Hepatocyte (in vitro differentiated cells): ENCODE results near the gene EPHB1. TPM values are rescaled to one million over a fixed set of nuclear protein-coding genes. Genes with fewer than 3 reads are reported as not detected.

Source experiments
- DNase-seq: peaks from one replicate; pipeline ENCODE4 v3.0.0-alpha.2; 2016; ENCODE audit warnings: low spot score
- H2AFZ ChIP-seq: fragments of 200-600 bp; sonication (generic); 2 replicates; pipeline ENCODE4 v1.6.0; 2016; ENCODE audit warnings: antibody characterized with exemption, mild to moderate bottlenecking
- H3K27ac ChIP-seq: fragments of 200-600 bp; sonication (generic); 2 replicates; pipeline ENCODE4 v1.5.1; 2016; ENCODE audit warnings: mild to moderate bottlenecking
- H3K27me3 ChIP-seq: fragments of 200-600 bp; sonication (generic); 2 replicates; pipeline ENCODE4 v1.6.1; 2016
- H3K36me3 ChIP-seq: fragments of 200-600 bp; sonication (generic); replicated peaks from 2 replicates; pipeline ENCODE4 v1.5.1; 2016; ENCODE audit warnings: low read depth; ENCODE audit not compliant: insufficient read depth
- H3K4me1 ChIP-seq: fragments of 200-600 bp; sonication (generic); 2 replicates; pipeline ENCODE4 v1.5.1; 2016; ENCODE audit warnings: mild to moderate bottlenecking, moderate library complexity; ENCODE audit not compliant: insufficient read depth
- H3K4me2 ChIP-seq: fragments of 200-600 bp; sonication (generic); 2 replicates; pipeline ENCODE4 v1.6.0; 2016
- H3K4me3 ChIP-seq: fragments of 200-600 bp; sonication (generic); 2 replicates; pipeline ENCODE4 v1.5.1; 2016; ENCODE audit warnings: mild to moderate bottlenecking
- H3K79me2 ChIP-seq: fragments of 200-600 bp; sonication (generic); 2 replicates; pipeline ENCODE4 v1.6.0; 2017; ENCODE audit warnings: mild to moderate bottlenecking
- H3K9me2 ChIP-seq: fragments of 200-600 bp; sonication (generic); replicated peaks from 2 replicates; pipeline ENCODE4 v1.6.0; 2017; ENCODE audit warnings: mild to moderate bottlenecking; ENCODE audit not compliant: insufficient read depth
- H3K9me3 ChIP-seq: fragments of 200-600 bp; sonication (generic); 2 replicates; pipeline ENCODE4 v1.5.1; 2016; ENCODE audit warnings: low read depth, mild to moderate bottlenecking
- H4K20me1 ChIP-seq: fragments of 200-600 bp; sonication (generic); 2 replicates; pipeline ENCODE4 v1.6.0; 2016; ENCODE audit warnings: mild to moderate bottlenecking; ENCODE audit not compliant: insufficient read depth, poor library complexity, severe bottlenecking
- CTCF ChIP-seq: fragments of 200-600 bp; sonication (generic); IDR thresholded peaks from 2 replicates; pipeline ENCODE4 v1.5.1; 2016; ENCODE audit warnings: antibody characterized with exemption, mild to moderate bottlenecking; ENCODE audit not compliant: poor library complexity
- EZH2 ChIP-seq: fragments of 200-600 bp; sonication (generic); IDR thresholded peaks from 2 replicates; pipeline ENCODE4 v1.6.1; 2016; ENCODE audit warnings: antibody characterized with exemption, mild to moderate bottlenecking, borderline replicate concordance
- EZH2phosphoT487 ChIP-seq: fragments of 200-600 bp; sonication (generic); IDR thresholded peaks from one replicate; pipeline ENCODE4 v1.6.1; 2018; ENCODE audit warnings: antibody characterized with exemption, mild to moderate bottlenecking, low read depth, moderate library complexity; ENCODE audit not compliant: unreplicated experiment, severe bottlenecking
- WGBS: methylation state at CpG from one replicate; pipeline ENCODE4 v1.1.6; 2016; ENCODE audit warnings: low lambda C conversion rate; ENCODE audit errors: missing lambda C conversion rate; 5-methylcytosine and 5-hydroxymethylcytosine counted together
- polyA plus RNA-seq: library from polyadenylated mRNA; unstranded; fragments of >200 nt; fragmentation: Nextera tagmentation; extraction: Ambion mirVana; gene quantifications from 2 replicates; pipeline ENCODE4 v1.2.1, GENCODE V29; 2016
- total RNA-seq: library from RNA; depleted of rRNA; stranded (reverse); fragments of >200 nt; gene quantifications from 2 replicates; pipeline ENCODE4 v1.2.3, GENCODE V29; 2014

EPHB1 gene
- total and polyA plus RNA-seq, 2 experiments from 2014 or later, result 3.3 to 5.6 TPM

GRCh38 chr3:135155228-135155627 is 360.2 kb downstream of the EPHB1 start:
- TF ChIP-seq EZH2, result no peak
- no peak for TF ChIP-seq EZH2phosphoT487
- TF ChIP-seq CTCF, result no peak
- Histone ChIP-seq H2AFZ (no peak overlapping the region), H3K4me1 (no peaks in the 10 kb centered on the region), H3K27ac (no peak overlapping the region), H3K27me3 (no peaks in the 10 kb centered on the region), H3K4me2 (no peak overlapping the region), H3K36me3 (no peaks in the 10 kb centered on the region), H3K4me3 (no peak overlapping the region), H4K20me1 (no peaks in the 10 kb centered on the region), H3K9me2 (no peaks in the 10 kb centered on the region), H3K9me3 (no peaks in the 10 kb centered on the region), H3K79me2 (no peaks in the 10 kb centered on the region)
- WGBS, result 88% methylated on average over 4 of the region's 4 CpGs
- no peak for DNase-seq

- Histone ChIP-seq H3K27ac (no peak overlapping the region), H3K4me2 (no peak overlapping the region), H4K20me1 (no peaks in the 10 kb centered on the region), H2AFZ (no peak overlapping the region), H3K9me3 (no peaks in the 10 kb centered on the region), H3K36me3 (no peaks in the 10 kb centered on the region), H3K27me3 (no peaks in the 10 kb centered on the region), H3K4me1 (no peaks in the 10 kb centered on the region), H3K9me2 (no peaks in the 10 kb centered on the region), H3K4me3 (no peak overlapping the region), H3K79me2 (no peaks in the 10 kb centered on the region)
- DNase-seq, result no peak
- 75% methylated on average over 5 of the region's 5 CpGs for WGBS
- no peak for TF ChIP-seq EZH2
- TF ChIP-seq CTCF, result no peak
- TF ChIP-seq EZH2phosphoT487, result no peak
Measured at GRCh38 chr3:135155791-135156190, 360.7 kb downstream of the EPHB1 start.

- Histone ChIP-seq H3K9me3 (no peaks in the 10 kb centered on the region), H3K9me2 (no peaks in the 10 kb centered on the region), H2AFZ (no peak overlapping the region), H3K4me2 (no peak overlapping the region), H3K4me3 (no peak overlapping the region), H3K79me2 (no peaks in the 10 kb centered on the region), H4K20me1 (no peaks in the 10 kb centered on the region), H3K27ac (no peak overlapping the region), H3K27me3 (no peaks in the 10 kb centered on the region), H3K36me3 (no peaks in the 10 kb centered on the region), H3K4me1 (no peaks in the 10 kb centered on the region)
- TF ChIP-seq CTCF, result no peak
- no peak for TF ChIP-seq EZH2phosphoT487
- TF ChIP-seq EZH2, result no peak
- 62% methylated on average over 6 of the region's 6 CpGs for WGBS
- no peak for DNase-seq
Measured at GRCh38 chr3:135157045-135157740, 362.1 kb downstream of the EPHB1 start.
